Neural crest cell (in vitro differentiated cells): Measurements from ENCODE around the gene LGALS7. TPM values are rescaled to one million over a fixed set of nuclear protein-coding genes. Genes with fewer than 3 reads are reported as not detected.

ENCODE experiments used
- DNase-seq: peaks from one replicate; pipeline ENCODE4 v3.0.0; 2021; ENCODE audit warnings: low read depth, mixed read lengths, low spot score
- H3K27ac Mint-ChIP-seq: one replicate; pipeline ENCODE4 v1.8.0; 2021; ENCODE audit warnings: mild to moderate bottlenecking, mixed read lengths; ENCODE audit not compliant: unreplicated experiment
- H3K27me3 Mint-ChIP-seq: 2 replicates; pipeline ENCODE4 v1.8.0; 2021; ENCODE audit warnings: low read depth, mild to moderate bottlenecking, mixed read lengths
- H3K36me3 Mint-ChIP-seq: 2 replicates; pipeline ENCODE4 v1.8.0; 2021; ENCODE audit warnings: low read depth, mild to moderate bottlenecking, mixed read lengths
- H3K4me1 Mint-ChIP-seq: 2 replicates; pipeline ENCODE4 v1.8.0; 2021; ENCODE audit warnings: mixed read lengths
- H3K4me3 Mint-ChIP-seq: one replicate; pipeline ENCODE4 v1.8.0; 2021; ENCODE audit warnings: mild to moderate bottlenecking, mixed read lengths
- H3K9me3 Mint-ChIP-seq: 2 replicates; pipeline ENCODE4 v1.8.0; 2021; ENCODE audit warnings: mixed read lengths
- CTCF ChIP-seq: fragments of 200-600 bp; sonication (generic); conservative IDR thresholded peaks from 2 replicates; pipeline ENCODE4 v1.5.0; 2021; ENCODE audit warnings: antibody characterized with exemption, mild to moderate bottlenecking
- total RNA-seq: library from RNA; stranded (reverse); gene quantifications from 2 replicates; pipeline ENCODE4 v1.2.1, GENCODE V29; 2021

LGALS7 gene
- total RNA-seq, 1 donor from 2014 or later = not detected

- no peak for DNase-seq
- Mint-ChIP-seq H3K27me3 (no peaks in the 10 kb centered on the region), H3K9me3 (no peaks in the 10 kb centered on the region), H3K4me3 (no peak overlapping the region), H3K36me3 (peaks cover 7% of the 10 kb centered on the region), H3K27ac (no peak overlapping the region), H3K4me1 (peaks cover 7% of the 10 kb centered on the region)
- TF ChIP-seq CTCF = no peak
These were observed 45.9 kb downstream of the LGALS7 start for GRCh38 chr19:38727306-38727867.

- Mint-ChIP-seq H3K9me3 (no peaks in the 10 kb centered on the region), H3K4me1 (peaks cover 13% of the 10 kb centered on the region), H3K4me3 (no peak overlapping the region), H3K27me3 (peaks cover 2% of the 10 kb centered on the region), H3K36me3 (peaks cover 7% of the 10 kb centered on the region), H3K27ac (no peak overlapping the region)
- DNase-seq = no peak
- no peak for TF ChIP-seq CTCF
These were observed 46.5 kb downstream of the LGALS7 start for GRCh38 chr19:38726761-38727301.

GRCh38 chr19:38726284-38726673, 47.0 kb downstream of the LGALS7 start:
- no peaks in the 10 kb centered on the region for H3K9me3 Mint-ChIP-seq
- no peak for DNase-seq
- peaks cover 5% of the 10 kb centered on the region for H3K36me3 Mint-ChIP-seq
- H3K4me1 Mint-ChIP-seq = peaks cover 18% of the 10 kb centered on the region
- TF ChIP-seq CTCF = no peak
- H3K4me3 Mint-ChIP-seq = peak overlapping the region; percentile 59
- peak overlapping the region; percentile 78 for H3K27ac Mint-ChIP-seq
- peaks cover 2% of the 10 kb centered on the region for H3K27me3 Mint-ChIP-seq

- Mint-ChIP-seq H3K4me3 (no peak overlapping the region), H3K36me3 (peaks cover 5% of the 10 kb centered on the region)
- TF ChIP-seq CTCF = no peak
These were observed 47.6 kb downstream of the LGALS7 start for GRCh38 chr19:38725469-38726283.

GRCh38 chr19:38723990-38724854, 49.1 kb downstream of the LGALS7 start:
- no peak for TF ChIP-seq CTCF
- H3K9me3 Mint-ChIP-seq = no peaks in the 10 kb centered on the region
- peaks cover 2% of the 10 kb centered on the region for H3K27me3 Mint-ChIP-seq
- no peaks in the 10 kb centered on the region for H3K36me3 Mint-ChIP-seq
- DNase-seq = no peak
- H3K4me1 Mint-ChIP-seq = peaks cover 19% of the 10 kb centered on the region
- no peak overlapping the region for H3K4me3 Mint-ChIP-seq
- H3K27ac Mint-ChIP-seq = no peak overlapping the region

More at GRCh38 chr19:38725469-38726283, 47.6 kb downstream of the LGALS7 start:
- no peak for DNase-seq
- H3K27ac Mint-ChIP-seq = no peak overlapping the region
- peaks cover 24% of the 10 kb centered on the region for H3K4me1 Mint-ChIP-seq
- peaks cover 2% of the 10 kb centered on the region for H3K27me3 Mint-ChIP-seq
- no peaks in the 10 kb centered on the region for H3K9me3 Mint-ChIP-seq
